ENCODE results near the gene CCM2L. TPM values are rescaled to one million over a fixed set of nuclear protein-coding genes. Genes with fewer than 3 reads are reported as not detected.

Gene CCM2L
- polyA plus RNA-seq, 1 donor (not counting 4 experiments of a cell fraction or from before 2014, with no cell fraction given): not detected

DNA sequence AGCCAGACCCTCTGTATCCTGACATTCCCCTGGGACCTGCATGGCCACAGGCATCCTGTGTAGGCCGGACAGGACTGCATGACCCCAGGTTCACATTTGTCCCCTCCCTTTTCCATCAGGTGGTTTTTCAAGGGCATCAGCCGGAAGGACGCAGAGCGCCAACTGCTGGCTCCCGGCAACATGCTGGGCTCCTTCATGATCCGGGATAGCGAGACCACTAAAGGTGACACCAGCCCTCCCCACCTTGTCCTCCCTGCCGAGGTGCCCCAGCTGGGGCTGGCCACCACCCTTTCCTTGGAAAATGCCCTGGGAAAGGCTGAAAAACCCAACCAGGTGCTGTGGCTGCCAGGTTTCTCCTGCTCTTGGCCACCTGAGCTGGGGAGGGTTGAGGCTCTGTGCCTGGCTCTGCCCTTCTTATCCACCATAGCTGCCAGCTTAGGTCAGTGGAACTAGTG lies 69.4 kb downstream of the CCM2L start:
- Histone ChIP-seq H3K4me1 (ENCODE audit: control insufficient read depth, extremely low read depth, insufficient read depth, low read length) (no peaks in the 10 kb centered on the region), H4K20me1 (ENCODE audit: control insufficient read depth, extremely low read depth, insufficient read depth, low read length) (no peaks in the 10 kb centered on the region), H3K4me3 (ENCODE audit: control insufficient read depth in 2 of 3, extremely low read depth in 1 of 3, insufficient read depth in 2 of 3, low read depth in 1 of 3, low read length in 3 of 3) (no peak overlapping the region), H3K9me3 (ENCODE audit: control insufficient read depth, low read depth, low read length) (no peaks in the 10 kb centered on the region), H3K4me2 (ENCODE audit: control insufficient read depth, extremely low read depth, insufficient read depth, low read depth, low read length) (no peak overlapping the region), H3K9me1 (ENCODE audit: control insufficient read depth, extremely low read depth, insufficient read depth, low read length) (no peaks in the 10 kb centered on the region), H3K79me2 (ENCODE audit: control insufficient read depth, insufficient read depth, low read length) (no peaks in the 10 kb centered on the region), H3K9ac (ENCODE audit: control insufficient read depth, extremely low read depth, insufficient read depth, low read length) (no peak overlapping the region), H3K36me3 (ENCODE audit: control insufficient read depth in 2 of 2, extremely low read depth in 1 of 2, insufficient read depth in 2 of 2, low read length in 2 of 2) (no peaks in the 10 kb centered on the region), H2AFZ (ENCODE audit: control insufficient read depth, low read length) (no peak overlapping the region), H3K27ac (ENCODE audit: control insufficient read depth, insufficient read depth, low read length) (no peak overlapping the region), H3K27me3 (ENCODE audit: control insufficient read depth, extremely low read depth, insufficient read depth, low read length) (peaks cover 12% of the 10 kb centered on the region)
- TF ChIP-seq, protein P1, sequence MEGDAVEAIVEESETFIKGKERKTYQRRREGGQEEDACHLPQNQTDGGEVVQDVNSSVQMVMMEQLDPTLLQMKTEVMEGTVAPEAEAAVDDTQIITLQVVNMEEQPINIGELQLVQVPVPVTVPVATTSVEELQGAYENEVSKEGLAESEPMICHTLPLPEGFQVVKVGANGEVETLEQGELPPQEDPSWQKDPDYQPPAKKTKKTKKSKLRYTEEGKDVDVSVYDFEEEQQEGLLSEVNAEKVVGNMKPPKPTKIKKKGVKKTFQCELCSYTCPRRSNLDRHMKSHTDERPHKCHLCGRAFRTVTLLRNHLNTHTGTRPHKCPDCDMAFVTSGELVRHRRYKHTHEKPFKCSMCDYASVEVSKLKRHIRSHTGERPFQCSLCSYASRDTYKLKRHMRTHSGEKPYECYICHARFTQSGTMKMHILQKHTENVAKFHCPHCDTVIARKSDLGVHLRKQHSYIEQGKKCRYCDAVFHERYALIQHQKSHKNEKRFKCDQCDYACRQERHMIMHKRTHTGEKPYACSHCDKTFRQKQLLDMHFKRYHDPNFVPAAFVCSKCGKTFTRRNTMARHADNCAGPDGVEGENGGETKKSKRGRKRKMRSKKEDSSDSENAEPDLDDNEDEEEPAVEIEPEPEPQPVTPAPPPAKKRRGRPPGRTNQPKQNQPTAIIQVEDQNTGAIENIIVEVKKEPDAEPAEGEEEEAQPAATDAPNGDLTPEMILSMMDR (optimal IDR thresholded peaks at IDR 0.05 in 1 of 3, IDR thresholded peaks at IDR 0.05 in 1 of 3, conservative IDR thresholded peaks at IDR 0.05 in 1 of 3; ENCODE audit: extremely low read depth in 1 of 3, insufficient read depth in 2 of 3, low read length in 3 of 3): no peak
- no peak for TF ChIP-seq EZH2 (IDR thresholded peaks at IDR 0.05; ENCODE audit: low read length)
- DNase-seq (ENCODE audit: low read depth, low spot score) (no peak), FAIRE-seq (no peak)
- dilution Hi-C loops (cut with MboI; ENCODE audit: extremely low pct_ligation_motif_present, low sequenced_read_pairs): no loop called here

DNA sequence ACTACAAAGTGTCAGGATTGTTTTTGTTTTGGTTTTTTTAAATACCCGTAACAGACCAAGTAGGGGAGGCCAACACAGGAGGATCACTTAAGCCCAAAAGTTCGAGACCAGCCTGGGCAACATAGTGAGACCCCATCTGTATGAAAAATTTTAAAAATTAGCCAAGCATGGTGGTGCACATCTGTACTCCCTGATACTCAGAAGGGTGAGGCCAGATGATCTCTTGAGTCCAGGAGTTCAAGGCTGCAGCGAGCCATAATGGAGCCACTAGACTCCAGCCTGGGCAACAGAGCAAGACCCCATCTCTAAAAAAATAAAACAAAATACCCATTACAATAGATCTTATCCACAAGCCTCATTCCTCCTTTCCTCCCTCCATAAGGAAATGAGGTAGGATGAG lies 70.5 kb downstream of the CCM2L start:
- H3K4me1 ChIP-seq (ENCODE audit: control insufficient read depth, extremely low read depth, insufficient read depth, low read length): no peaks in the 10 kb centered on the region
- no peaks in the 10 kb centered on the region for H3K9me3 ChIP-seq (ENCODE audit: control insufficient read depth, low read depth, low read length)
- TF ChIP-seq EZH2 (IDR thresholded peaks at IDR 0.05; ENCODE audit: low read length): no peak
- TF ChIP-seq, protein P1 (optimal IDR thresholded peaks at IDR 0.05 in 1 of 3, IDR thresholded peaks at IDR 0.05 in 1 of 3, conservative IDR thresholded peaks at IDR 0.05 in 1 of 3; ENCODE audit: extremely low read depth in 1 of 3, insufficient read depth in 2 of 3, low read length in 3 of 3): no peak
- no peak for FAIRE-seq
- peaks cover 12% of the 10 kb centered on the region for H3K27me3 ChIP-seq (ENCODE audit: control insufficient read depth, extremely low read depth, insufficient read depth, low read length)
- no peaks in the 10 kb centered on the region for H3K36me3 ChIP-seq (ENCODE audit: control insufficient read depth in 2 of 2, extremely low read depth in 1 of 2, insufficient read depth in 2 of 2, low read length in 2 of 2)
- no peaks in the 10 kb centered on the region for H3K79me2 ChIP-seq (ENCODE audit: control insufficient read depth, insufficient read depth, low read length)
- no peaks in the 10 kb centered on the region for H3K9me1 ChIP-seq (ENCODE audit: control insufficient read depth, extremely low read depth, insufficient read depth, low read length)
- no peak overlapping the region for H3K4me2 ChIP-seq (ENCODE audit: control insufficient read depth, extremely low read depth, insufficient read depth, low read depth, low read length)
- H3K27ac ChIP-seq (ENCODE audit: control insufficient read depth, insufficient read depth, low read length): no peak overlapping the region
- no peak for DNase-seq (ENCODE audit: low read depth, low spot score)
- H3K9ac ChIP-seq (ENCODE audit: control insufficient read depth, extremely low read depth, insufficient read depth, low read length): no peak overlapping the region
- H2AFZ ChIP-seq (ENCODE audit: control insufficient read depth, low read length): no peak overlapping the region
- no peak overlapping the region for H3K4me3 ChIP-seq (ENCODE audit: control insufficient read depth in 2 of 3, extremely low read depth in 1 of 3, insufficient read depth in 2 of 3, low read depth in 1 of 3, low read length in 3 of 3)
- no peaks in the 10 kb centered on the region for H4K20me1 ChIP-seq (ENCODE audit: control insufficient read depth, extremely low read depth, insufficient read depth, low read length)
- dilution Hi-C loops (cut with MboI; ENCODE audit: extremely low pct_ligation_motif_present, low sequenced_read_pairs): no loop called here

Small RNA genes lying within 50 kb of the gene (small RNA-seq; reads per million reads assigned to genes)
- 0 to 0.50 (median 0.33) reads per million in 3 experiments for gene RNA5SP481 (ENCODE audit: insufficient read length in 3 of 3, low read depth in 3 of 3, low replicate concordance in 1 of 3)
- gene RNA5SP482 (ENCODE audit: insufficient read length in 3 of 3, low read depth in 3 of 3, low replicate concordance in 1 of 3): 0 reads per million in 3 experiments

Other genes with a start within 250 kb of the CCM2L start
- gene MYLK2, start 191.1 kb upstream of the CCM2L start, polyA plus RNA-seq: 0.02 to 0.05 TPM in 2 of 3 replicates, not detected in the other
- gene FOXS1, start 164.8 kb upstream of the CCM2L start, polyA plus RNA-seq: not detected in 3 replicates
- not detected in 3 replicates for gene DUSP15, start 139.9 kb upstream of the CCM2L start, polyA plus RNA-seq
- gene TTLL9, start 139.8 kb upstream of the CCM2L start, polyA plus RNA-seq: 0.10 to 0.13 TPM in 2 of 3 replicates, not detected in the other
- gene PDRG1, start 58.4 kb upstream of the CCM2L start, polyA plus RNA-seq: 15.3 to 17.5 TPM (median 15.7 TPM) in 3 replicates
- not detected in 3 replicates for gene XKR7, start 42.3 kb upstream of the CCM2L start, polyA plus RNA-seq
- gene HCK, start 41.8 kb downstream of the CCM2L start, polyA plus RNA-seq: 0.03 TPM in 1 of 3 replicates, not detected in the others
- 49.4 to 65.5 TPM (median 62.2 TPM) in 3 replicates for gene TM9SF4, start 99.3 kb downstream of the CCM2L start, polyA plus RNA-seq
- gene PLAGL2, start 197.3 kb downstream of the CCM2L start, polyA plus RNA-seq: 4.2 to 4.3 TPM (median 4.2 TPM) in 3 replicates
- gene POFUT1, start 197.4 kb downstream of the CCM2L start, polyA plus RNA-seq: 25.1 to 37.3 TPM (median 26.1 TPM) in 3 replicates